Measurements from ENCODE around the gene LDLRAD4. TPM values are rescaled to one million over a fixed set of nuclear protein-coding genes. Genes with fewer than 3 reads are reported as not detected.

LDLRAD4 gene
- total RNA-seq, 1 donor from 2014 or later = 34.1 TPM

DNA sequence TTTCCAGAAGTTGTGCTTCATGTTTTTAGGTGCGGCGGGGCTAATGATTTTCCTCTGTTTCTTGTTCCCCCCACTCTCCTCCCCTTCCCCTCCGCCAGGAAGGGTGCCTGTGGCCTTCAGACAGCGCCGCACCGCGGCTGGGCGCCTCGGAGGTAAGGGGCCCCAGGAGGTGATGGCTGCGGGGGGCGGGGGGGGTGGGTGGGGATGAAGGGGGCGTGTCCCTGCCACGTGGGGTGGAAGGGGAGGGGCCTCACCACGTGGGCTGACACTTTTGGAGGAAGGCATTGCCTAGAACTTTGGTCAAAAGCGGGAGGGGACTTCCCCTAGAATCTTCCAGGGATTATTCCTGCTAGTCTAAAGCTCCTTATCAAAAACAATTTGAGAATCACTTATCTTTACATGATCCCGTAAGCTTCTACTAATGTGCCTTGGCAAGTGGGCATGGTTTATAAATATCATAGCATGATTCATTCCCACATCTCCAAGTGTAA lies 424.7 kb downstream of the LDLRAD4 start:
- Mint-ChIP-seq H3K27me3 (ENCODE audit: unreplicated experiment) (peaks cover 12% of the 10 kb centered on the region), H3K9me3 (ENCODE audit: unreplicated experiment) (peaks cover 5% of the 10 kb centered on the region), H3K4me1 (ENCODE audit: unreplicated experiment) (peaks cover 7% of the 10 kb centered on the region), H3K36me3 (ENCODE audit: low read depth, unreplicated experiment) (peaks cover 13% of the 10 kb centered on the region), H3K27ac (ENCODE audit: unreplicated experiment) (no peak overlapping the region), H3K4me3 (ENCODE audit: unreplicated experiment) (no peak overlapping the region)
- no peak for DNase-seq (ENCODE audit: low spot score)
- TF ChIP-seq, protein P1, sequence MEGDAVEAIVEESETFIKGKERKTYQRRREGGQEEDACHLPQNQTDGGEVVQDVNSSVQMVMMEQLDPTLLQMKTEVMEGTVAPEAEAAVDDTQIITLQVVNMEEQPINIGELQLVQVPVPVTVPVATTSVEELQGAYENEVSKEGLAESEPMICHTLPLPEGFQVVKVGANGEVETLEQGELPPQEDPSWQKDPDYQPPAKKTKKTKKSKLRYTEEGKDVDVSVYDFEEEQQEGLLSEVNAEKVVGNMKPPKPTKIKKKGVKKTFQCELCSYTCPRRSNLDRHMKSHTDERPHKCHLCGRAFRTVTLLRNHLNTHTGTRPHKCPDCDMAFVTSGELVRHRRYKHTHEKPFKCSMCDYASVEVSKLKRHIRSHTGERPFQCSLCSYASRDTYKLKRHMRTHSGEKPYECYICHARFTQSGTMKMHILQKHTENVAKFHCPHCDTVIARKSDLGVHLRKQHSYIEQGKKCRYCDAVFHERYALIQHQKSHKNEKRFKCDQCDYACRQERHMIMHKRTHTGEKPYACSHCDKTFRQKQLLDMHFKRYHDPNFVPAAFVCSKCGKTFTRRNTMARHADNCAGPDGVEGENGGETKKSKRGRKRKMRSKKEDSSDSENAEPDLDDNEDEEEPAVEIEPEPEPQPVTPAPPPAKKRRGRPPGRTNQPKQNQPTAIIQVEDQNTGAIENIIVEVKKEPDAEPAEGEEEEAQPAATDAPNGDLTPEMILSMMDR (IDR thresholded peaks at IDR 0.05; ENCODE audit: unreplicated experiment) = no peak

DNA sequence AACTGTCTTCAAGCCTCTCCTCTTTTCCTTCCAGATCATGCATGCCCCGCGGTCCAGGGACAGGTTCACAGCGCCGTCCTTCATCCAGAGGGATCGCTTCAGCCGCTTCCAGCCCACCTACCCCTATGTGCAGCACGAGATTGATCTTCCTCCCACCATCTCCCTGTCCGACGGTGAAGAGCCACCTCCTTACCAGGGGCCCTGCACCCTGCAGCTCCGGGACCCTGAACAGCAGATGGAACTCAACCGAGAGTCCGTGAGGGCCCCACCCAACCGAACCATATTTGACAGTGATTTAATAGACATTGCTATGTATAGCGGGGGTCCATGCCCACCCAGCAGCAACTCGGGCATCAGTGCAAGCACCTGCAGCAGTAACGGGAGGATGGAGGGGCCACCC lies 426.5 kb downstream of the LDLRAD4 start:
- peak overlapping the region; percentile 23 for H3K4me3 Mint-ChIP-seq (ENCODE audit: unreplicated experiment)

DNA sequence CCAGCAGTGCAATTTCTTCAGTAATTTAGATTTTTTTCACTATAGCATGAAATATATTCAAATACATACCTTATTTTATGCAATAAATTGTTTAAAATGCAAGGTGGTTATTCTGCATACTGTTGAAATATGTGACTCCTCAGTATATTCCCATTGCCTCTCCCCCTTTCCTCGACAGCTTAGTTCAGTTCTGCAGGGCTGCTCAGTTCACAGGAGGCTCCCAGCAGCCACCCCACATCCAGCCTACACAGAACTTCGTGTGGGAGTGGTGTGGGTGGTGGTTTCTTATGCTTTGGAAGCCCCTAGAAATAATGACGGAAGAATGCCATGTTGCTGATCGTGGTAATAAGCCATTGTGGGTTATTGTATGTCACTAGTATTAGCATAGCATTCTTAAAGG lies 428.1 kb downstream of the LDLRAD4 start:
- Mint-ChIP-seq H3K9me3 (ENCODE audit: unreplicated experiment) (no peaks in the 10 kb centered on the region), H3K27me3 (ENCODE audit: unreplicated experiment) (peaks cover 5% of the 10 kb centered on the region), H3K36me3 (ENCODE audit: low read depth, unreplicated experiment) (peaks cover 6% of the 10 kb centered on the region), H3K4me1 (ENCODE audit: unreplicated experiment) (no peaks in the 10 kb centered on the region), H3K4me3 (ENCODE audit: unreplicated experiment) (no peak overlapping the region), H3K27ac (ENCODE audit: unreplicated experiment) (no peak overlapping the region)
- no peak for DNase-seq (ENCODE audit: low spot score)
- TF ChIP-seq, protein P1 (IDR thresholded peaks at IDR 0.05; ENCODE audit: unreplicated experiment) = no peak

More for the DNA sequence above, 426.5 kb downstream of the LDLRAD4 start:
- DNase-seq (ENCODE audit: low spot score) = no peak
- TF ChIP-seq, protein P1 (IDR thresholded peaks at IDR 0.05; ENCODE audit: unreplicated experiment) = no peak
- Mint-ChIP-seq H3K9me3 (ENCODE audit: unreplicated experiment) (peaks cover 5% of the 10 kb centered on the region), H3K4me1 (ENCODE audit: unreplicated experiment) (peaks cover 7% of the 10 kb centered on the region), H3K36me3 (ENCODE audit: low read depth, unreplicated experiment) (peaks cover 13% of the 10 kb centered on the region), H3K27ac (ENCODE audit: unreplicated experiment) (no peak overlapping the region), H3K27me3 (ENCODE audit: unreplicated experiment) (peaks cover 10% of the 10 kb centered on the region)

DNA sequence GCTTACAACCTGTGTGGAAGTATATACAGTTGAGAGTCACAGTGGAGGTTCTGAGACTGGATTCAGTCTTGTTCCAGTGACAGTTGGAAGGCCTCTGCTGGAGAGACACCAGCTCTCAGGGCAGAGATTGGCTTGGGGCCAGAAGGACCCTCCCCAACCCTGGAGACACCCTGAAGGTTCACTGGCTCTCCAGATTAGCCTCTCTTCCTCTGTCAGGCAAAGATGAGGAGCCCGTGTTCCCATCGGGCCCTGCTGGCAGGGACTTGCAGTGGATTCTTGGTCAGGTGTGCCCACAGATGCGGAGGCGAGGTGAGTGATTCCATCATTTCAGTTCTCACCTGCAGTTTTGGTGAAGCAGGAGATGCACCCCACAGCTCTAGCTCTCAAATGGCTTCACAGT lies 429.2 kb downstream of the LDLRAD4 start:
- Mint-ChIP-seq H3K27ac (ENCODE audit: unreplicated experiment) (no peak overlapping the region), H3K4me1 (ENCODE audit: unreplicated experiment) (peaks cover 4% of the 10 kb centered on the region), H3K36me3 (ENCODE audit: low read depth, unreplicated experiment) (peaks cover 6% of the 10 kb centered on the region), H3K9me3 (ENCODE audit: unreplicated experiment) (no peaks in the 10 kb centered on the region), H3K27me3 (ENCODE audit: unreplicated experiment) (peaks cover 4% of the 10 kb centered on the region), H3K4me3 (ENCODE audit: unreplicated experiment) (no peak overlapping the region)
- TF ChIP-seq, protein P1 (IDR thresholded peaks at IDR 0.05; ENCODE audit: unreplicated experiment) = no peak
- no peak for DNase-seq (ENCODE audit: low spot score)

GRCh38 chr18:13649397-13650390 lies 431.1 kb downstream of the LDLRAD4 start:
- H3K9me3 Mint-ChIP-seq (ENCODE audit: unreplicated experiment) = no peaks in the 10 kb centered on the region
- no peak overlapping the region for H3K4me3 Mint-ChIP-seq (ENCODE audit: unreplicated experiment)
- H3K27ac Mint-ChIP-seq (ENCODE audit: unreplicated experiment) = no peak overlapping the region
- no peak for DNase-seq (ENCODE audit: low spot score)
- peaks cover 3% of the 10 kb centered on the region for H3K27me3 Mint-ChIP-seq (ENCODE audit: unreplicated experiment)
- peaks cover 6% of the 10 kb centered on the region for H3K36me3 Mint-ChIP-seq (ENCODE audit: low read depth, unreplicated experiment)
- H3K4me1 Mint-ChIP-seq (ENCODE audit: unreplicated experiment) = peaks cover 12% of the 10 kb centered on the region
- TF ChIP-seq, protein P1 (IDR thresholded peaks at IDR 0.05; ENCODE audit: unreplicated experiment) = no peak
